Nephron progenitor cell (in vitro differentiated cells): Measurements from ENCODE around the gene PATE1.

Experiments
- DNase-seq: peaks from one replicate; pipeline ENCODE4 v3.0.0; 2021
- H3K27ac Mint-ChIP-seq: 2 replicates; pipeline ENCODE4 v1.8.0; 2021; ENCODE audit warnings: mild to moderate bottlenecking, moderate library complexity, mixed read lengths
- H3K27me3 Mint-ChIP-seq: 2 replicates; pipeline ENCODE4 v1.8.0; 2021; ENCODE audit warnings: mild to moderate bottlenecking, low read depth, mixed read lengths; ENCODE audit not compliant: poor library complexity
- H3K36me3 Mint-ChIP-seq: 2 replicates; pipeline ENCODE4 v1.8.0; 2021; ENCODE audit warnings: low read depth, mixed read lengths
- H3K4me1 Mint-ChIP-seq: 2 replicates; pipeline ENCODE4 v1.8.0; 2021; ENCODE audit warnings: mixed read lengths
- H3K4me3 Mint-ChIP-seq: 2 replicates; pipeline ENCODE4 v1.8.0; 2021; ENCODE audit warnings: mild to moderate bottlenecking, moderate library complexity, mixed read lengths
- H3K9me3 Mint-ChIP-seq: 2 replicates; pipeline ENCODE4 v1.8.0; 2021; ENCODE audit warnings: mild to moderate bottlenecking, moderate library complexity, mixed read lengths
- CTCF ChIP-seq: fragments of 200-600 bp; sonication (generic); IDR thresholded peaks from 2 replicates; pipeline ENCODE4 v1.5.0; 2021; ENCODE audit warnings: antibody characterized with exemption

The PATE1 gene

DNA sequence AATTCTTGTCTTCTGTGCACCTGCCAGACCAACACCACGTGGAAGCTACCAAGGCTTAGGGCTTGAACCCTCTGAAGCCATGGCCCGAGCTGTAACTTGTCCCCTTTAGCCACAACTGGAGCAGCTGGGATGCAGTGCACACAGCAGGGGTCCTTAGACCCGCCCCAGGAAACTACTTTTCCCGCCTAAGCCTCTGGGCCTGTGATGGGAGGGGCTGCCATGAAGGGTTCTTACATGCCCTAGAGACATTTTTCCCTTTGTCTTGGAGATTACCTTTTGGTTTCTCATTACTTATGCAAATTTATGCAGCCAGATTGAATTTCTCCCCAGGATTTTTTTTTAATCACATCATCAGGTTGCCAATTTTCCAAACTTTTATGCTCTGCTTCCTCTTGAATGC lies 51.6 kb downstream of the PATE1 start:
- Mint-ChIP-seq H3K9me3 (peaks cover 86% of the 10 kb centered on the region), H3K27ac (no peak overlapping the region), H3K36me3 (no peaks in the 10 kb centered on the region), H3K4me3 (no peak overlapping the region), H3K4me1 (no peaks in the 10 kb centered on the region), H3K27me3 (no peaks in the 10 kb centered on the region)
- TF ChIP-seq CTCF = no peak
- DNase-seq = no peak
